ENCODE measurements around the gene LRRK1.

The LRRK1 gene

DNA sequence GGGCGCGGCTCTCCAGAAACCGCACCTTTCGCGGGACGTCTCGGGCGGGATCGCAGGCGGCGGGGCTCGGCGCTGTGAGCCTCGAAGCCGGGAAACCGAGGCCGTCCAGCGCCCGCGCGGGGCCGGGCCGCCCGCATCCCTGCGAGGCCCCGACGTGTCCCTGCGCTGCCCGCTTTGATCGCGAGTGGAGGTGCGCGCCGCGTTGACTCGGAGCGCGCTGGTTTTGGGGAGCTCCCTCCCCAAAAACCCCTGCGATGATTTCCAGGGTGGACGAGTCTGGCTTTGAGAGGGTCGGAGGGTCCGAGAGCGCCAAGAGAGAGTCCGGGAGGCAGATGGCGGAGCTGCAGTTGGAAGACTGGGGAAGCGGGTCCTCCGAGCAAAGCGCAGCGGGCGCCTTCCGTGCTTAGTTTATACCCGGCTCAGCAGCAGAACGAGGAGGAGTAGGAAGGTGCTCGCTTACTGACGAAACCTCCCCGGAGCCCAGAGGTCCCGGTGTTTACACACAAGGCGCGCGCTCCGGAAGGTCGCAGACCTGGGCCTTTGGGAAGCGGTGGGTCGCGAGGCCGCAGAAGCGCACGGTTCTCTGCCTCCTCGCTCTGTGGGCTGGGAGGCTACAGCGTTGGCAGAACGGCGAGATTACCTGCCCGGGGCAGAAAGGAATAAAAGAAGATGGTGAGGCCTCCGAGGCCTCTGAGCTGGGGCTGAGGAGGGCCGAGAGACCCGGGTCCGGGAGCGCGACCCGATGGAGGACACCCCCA, 38.8 kb upstream of the LRRK1 start:
- Histone ChIP-seq H3K36me3 (no peaks in the 10 kb centered on the region), H3K4me1 (peaks cover 0 to 19% (median 14%) of the 10 kb centered on the region in 4 donors), H3K27me3 (peaks cover 4 to 46% of the 10 kb centered on the region in 2 donors), H3K27ac (no peak overlapping the region), H3K4me3 (peak overlapping the region; percentile 40 to 51), H3K9me3 (no peaks in the 10 kb centered on the region)
- intact Hi-C loops (cut with DNase I; ENCODE audit: low total_unique reads), result no loop called here
- no peak for DNase-seq
- TF ChIP-seq, protein P1, sequence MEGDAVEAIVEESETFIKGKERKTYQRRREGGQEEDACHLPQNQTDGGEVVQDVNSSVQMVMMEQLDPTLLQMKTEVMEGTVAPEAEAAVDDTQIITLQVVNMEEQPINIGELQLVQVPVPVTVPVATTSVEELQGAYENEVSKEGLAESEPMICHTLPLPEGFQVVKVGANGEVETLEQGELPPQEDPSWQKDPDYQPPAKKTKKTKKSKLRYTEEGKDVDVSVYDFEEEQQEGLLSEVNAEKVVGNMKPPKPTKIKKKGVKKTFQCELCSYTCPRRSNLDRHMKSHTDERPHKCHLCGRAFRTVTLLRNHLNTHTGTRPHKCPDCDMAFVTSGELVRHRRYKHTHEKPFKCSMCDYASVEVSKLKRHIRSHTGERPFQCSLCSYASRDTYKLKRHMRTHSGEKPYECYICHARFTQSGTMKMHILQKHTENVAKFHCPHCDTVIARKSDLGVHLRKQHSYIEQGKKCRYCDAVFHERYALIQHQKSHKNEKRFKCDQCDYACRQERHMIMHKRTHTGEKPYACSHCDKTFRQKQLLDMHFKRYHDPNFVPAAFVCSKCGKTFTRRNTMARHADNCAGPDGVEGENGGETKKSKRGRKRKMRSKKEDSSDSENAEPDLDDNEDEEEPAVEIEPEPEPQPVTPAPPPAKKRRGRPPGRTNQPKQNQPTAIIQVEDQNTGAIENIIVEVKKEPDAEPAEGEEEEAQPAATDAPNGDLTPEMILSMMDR (IDR thresholded peaks at IDR 0.05), result no peak

DNA sequence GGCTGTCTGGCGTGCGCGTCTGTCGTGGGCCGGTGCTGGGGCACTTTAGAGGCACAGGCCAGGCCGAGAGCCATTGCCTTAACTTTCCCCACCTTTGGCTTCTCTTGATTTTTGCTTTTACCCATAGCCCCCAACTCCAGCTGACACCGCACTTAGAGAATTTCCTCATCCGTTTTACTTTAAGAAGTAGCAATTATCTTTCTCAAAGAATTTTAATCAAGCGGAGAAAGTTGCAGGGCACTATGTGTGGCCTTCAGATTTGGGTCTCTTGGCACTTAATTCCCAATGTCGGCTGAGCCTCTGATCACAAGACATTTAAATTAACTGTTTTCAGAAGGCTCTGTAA, 38.3 kb upstream of the LRRK1 start:
- H3K27ac ChIP-seq, result no peak overlapping the region

DNA sequence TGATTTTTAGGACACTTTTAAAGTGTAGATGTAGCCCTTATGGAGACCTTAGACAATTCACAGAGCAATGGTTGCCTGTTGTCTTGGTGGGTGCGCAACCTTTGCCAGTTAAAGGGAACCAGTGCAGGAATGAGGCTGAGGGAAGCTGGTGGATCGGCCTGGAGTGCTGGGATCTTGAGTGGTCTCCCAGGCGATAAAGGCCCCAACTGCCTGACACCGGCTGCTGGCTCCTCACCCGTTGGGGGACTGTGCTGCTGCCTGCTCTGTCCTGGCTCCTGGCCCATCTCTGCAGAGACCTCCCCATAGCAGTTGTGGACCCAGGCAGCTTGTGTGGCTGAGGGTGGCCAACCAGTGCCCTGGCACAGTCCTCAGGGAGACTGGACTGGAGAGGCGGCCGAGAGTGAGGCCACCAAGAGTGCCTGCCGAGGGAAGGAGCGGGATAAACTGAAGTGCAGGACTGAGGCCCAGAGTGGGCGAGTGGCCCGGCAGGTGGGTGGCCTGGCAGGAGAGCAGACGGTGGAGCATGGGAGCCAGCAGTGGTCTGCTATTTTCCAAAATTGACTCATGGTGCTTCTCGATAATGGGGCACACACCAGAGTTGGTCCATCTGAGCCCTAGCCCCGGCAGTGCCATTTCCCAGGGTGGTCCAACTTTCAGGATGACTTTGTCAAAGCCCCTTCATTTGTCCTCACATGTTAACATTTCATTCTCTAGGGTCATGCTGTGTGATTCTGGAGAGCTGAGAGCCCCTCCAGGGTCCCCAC, 37.4 kb upstream of the LRRK1 start:
- DNase-seq, result peak in 1 of 2 donors; percentile 51
- peaks cover 4 to 52% of the 10 kb centered on the region in 2 donors for H3K27me3 ChIP-seq
- TF ChIP-seq, protein P1 (IDR thresholded peaks at IDR 0.05), result no peak
- H3K9me3 ChIP-seq, result no peaks in the 10 kb centered on the region
- H3K4me1 ChIP-seq, result peaks cover 0 to 19% (median 14%) of the 10 kb centered on the region in 4 donors
- intact Hi-C loops (cut with DNase I; ENCODE audit: low total_unique reads), result no loop called here
- H3K4me3 ChIP-seq, result no peak overlapping the region
- no peak overlapping the region for H3K27ac ChIP-seq
- H3K36me3 ChIP-seq, result no peaks in the 10 kb centered on the region

More for the DNA sequence above, 38.3 kb upstream of the LRRK1 start:
- H3K27me3 ChIP-seq, result peaks cover 4 to 48% of the 10 kb centered on the region in 2 donors
- H3K4me1 ChIP-seq, result peaks cover 0 to 19% (median 14%) of the 10 kb centered on the region in 4 donors
- TF ChIP-seq, protein P1 (IDR thresholded peaks at IDR 0.05), result no peak
- intact Hi-C loops (cut with DNase I; ENCODE audit: low total_unique reads), result no loop called here
- no peaks in the 10 kb centered on the region for H3K9me3 ChIP-seq
- no peaks in the 10 kb centered on the region for H3K36me3 ChIP-seq
- no peak overlapping the region for H3K4me3 ChIP-seq
- DNase-seq, result no peak

DNA sequence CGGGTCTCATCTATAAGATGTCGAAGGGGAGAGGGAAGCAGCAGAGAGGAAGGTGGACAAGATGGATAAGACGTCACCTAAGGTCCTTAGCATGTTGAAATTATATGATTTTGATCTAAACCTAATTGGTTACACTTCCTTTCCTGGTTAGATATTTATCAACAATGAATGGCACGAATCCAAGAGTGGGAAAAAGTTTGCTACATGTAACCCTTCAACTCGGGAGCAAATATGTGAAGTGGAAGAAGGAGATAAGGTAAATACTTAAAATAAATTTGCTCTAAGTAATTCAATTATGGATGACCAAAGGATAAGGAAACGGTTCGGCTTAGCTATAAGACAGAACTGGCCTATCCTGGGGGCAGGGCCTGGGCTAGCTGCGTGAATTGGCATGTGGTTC, 34.0 kb upstream of the LRRK1 start:
- DNase-seq, result no peak
- H3K4me1 ChIP-seq, result peaks cover 0 to 17% (median 12%) of the 10 kb centered on the region in 4 donors
- no peak overlapping the region for H3K4me3 ChIP-seq
- TF ChIP-seq, protein P1 (IDR thresholded peaks at IDR 0.05), result no peak
- peaks cover under 1 to 29% of the 10 kb centered on the region in 2 donors for H3K27me3 ChIP-seq
- no peaks in the 10 kb centered on the region for H3K36me3 ChIP-seq
- no peak overlapping the region for H3K27ac ChIP-seq
- intact Hi-C loops (cut with DNase I; ENCODE audit: low total_unique reads), result no loop called here
- H3K9me3 ChIP-seq, result no peaks in the 10 kb centered on the region

DNA sequence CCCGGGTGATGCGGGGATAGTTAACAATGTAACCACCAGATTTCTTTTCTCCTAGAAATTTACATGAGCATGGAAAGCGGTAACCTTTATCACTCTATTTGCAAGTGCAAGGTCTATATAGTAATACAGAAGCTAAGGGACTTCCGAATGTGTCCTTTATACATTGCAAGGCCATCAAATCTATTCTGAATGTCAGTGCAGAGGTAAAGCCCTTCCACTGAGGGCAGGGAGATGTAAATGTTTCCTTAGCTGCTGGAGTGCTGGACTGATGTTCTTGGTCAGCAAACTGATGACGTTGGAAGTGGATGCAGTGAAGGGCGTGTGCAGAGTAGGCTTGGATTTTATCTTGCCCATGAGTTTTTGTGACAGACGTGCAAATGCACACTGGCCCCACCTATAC, 33.3 kb upstream of the LRRK1 start:
- H3K36me3 ChIP-seq, result no peaks in the 10 kb centered on the region
- no peak overlapping the region for H3K4me3 ChIP-seq
- TF ChIP-seq, protein P1 (IDR thresholded peaks at IDR 0.05), result no peak
- intact Hi-C loops (cut with DNase I; ENCODE audit: low total_unique reads), result no loop called here
- H3K4me1 ChIP-seq, result peaks cover 0 to 14% (median 8%) of the 10 kb centered on the region in 4 donors
- no peak overlapping the region for H3K27ac ChIP-seq
- peaks cover 0 to 22% of the 10 kb centered on the region in 2 donors for H3K27me3 ChIP-seq
- no peak for DNase-seq
- no peaks in the 10 kb centered on the region for H3K9me3 ChIP-seq

Measured in tibial artery (tissue), 4 donors.